ENCODE measurements around the gene AP5S1. TPM values are rescaled to one million over a fixed set of nuclear protein-coding genes. Genes with fewer than 3 reads are reported as not detected.

Gene AP5S1
- total and polyA plus RNA-seq, 2 of the 13 experiments (the other 11 are each of a cell fraction or from before 2014, with no cell fraction given), result 7.9 to 23.2 TPM

- 0 out of 2 replicates have a peak, but pooled peaks have one; percentile 6 for TF ChIP-seq HOXD1 (CRISPR knock-in tag; IDR thresholded peaks at IDR 0.05)
- 0 out of 2 replicates have a peak, but pooled peaks have one; percentile 69 for TF ChIP-seq RCOR2 (CRISPR knock-in tag; IDR thresholded peaks at IDR 0.05)
- TF ChIP-seq SP4 (CRISPR knock-in tag; IDR thresholded peaks at IDR 0.05), result peak; percentile 17
- TF ChIP-seq, protein P1, sequence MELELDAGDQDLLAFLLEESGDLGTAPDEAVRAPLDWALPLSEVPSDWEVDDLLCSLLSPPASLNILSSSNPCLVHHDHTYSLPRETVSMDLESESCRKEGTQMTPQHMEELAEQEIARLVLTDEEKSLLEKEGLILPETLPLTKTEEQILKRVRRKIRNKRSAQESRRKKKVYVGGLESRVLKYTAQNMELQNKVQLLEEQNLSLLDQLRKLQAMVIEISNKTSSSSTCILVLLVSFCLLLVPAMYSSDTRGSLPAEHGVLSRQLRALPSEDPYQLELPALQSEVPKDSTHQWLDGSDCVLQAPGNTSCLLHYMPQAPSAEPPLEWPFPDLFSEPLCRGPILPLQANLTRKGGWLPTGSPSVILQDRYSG (CRISPR knock-in tag; IDR thresholded peaks at IDR 0.05), result no peak
- peak; percentile 83 for TF ChIP-seq FOXO1 (CRISPR knock-in tag; IDR thresholded peaks at IDR 0.05)
- TF ChIP-seq POGZ (CRISPR knock-in tag; IDR thresholded peaks at IDR 0.05), result peak; percentile 65
- TF ChIP-seq TERF1 (CRISPR knock-in tag; IDR thresholded peaks at IDR 0.05), result no peak
- no peak for TF ChIP-seq IRX3 (CRISPR knock-in tag; IDR thresholded peaks at IDR 0.05; ENCODE audit: borderline replicate concordance, low read depth)
- no peak for TF ChIP-seq POLR2AphosphoS2 (IDR thresholded peaks at IDR 0.05; ENCODE audit: low read depth, low read length)
- TF ChIP-seq RBFOX2 (IDR thresholded peaks at IDR 0.05; ENCODE audit: low read depth, low read length), result no peak
- no peak for TF ChIP-seq NFIC (IDR thresholded peaks at IDR 0.05; ENCODE audit: low read length)
- TF ChIP-seq YEATS4 (CRISPR knock-in tag; IDR thresholded peaks at IDR 0.05; ENCODE audit: borderline replicate concordance), result 0 out of 2 replicates have a peak, but pooled peaks have one; percentile 20
- TF ChIP-seq, protein P2, sequence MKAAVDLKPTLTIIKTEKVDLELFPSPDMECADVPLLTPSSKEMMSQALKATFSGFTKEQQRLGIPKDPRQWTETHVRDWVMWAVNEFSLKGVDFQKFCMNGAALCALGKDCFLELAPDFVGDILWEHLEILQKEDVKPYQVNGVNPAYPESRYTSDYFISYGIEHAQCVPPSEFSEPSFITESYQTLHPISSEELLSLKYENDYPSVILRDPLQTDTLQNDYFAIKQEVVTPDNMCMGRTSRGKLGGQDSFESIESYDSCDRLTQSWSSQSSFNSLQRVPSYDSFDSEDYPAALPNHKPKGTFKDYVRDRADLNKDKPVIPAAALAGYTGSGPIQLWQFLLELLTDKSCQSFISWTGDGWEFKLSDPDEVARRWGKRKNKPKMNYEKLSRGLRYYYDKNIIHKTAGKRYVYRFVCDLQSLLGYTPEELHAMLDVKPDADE (CRISPR knock-in tag; IDR thresholded peaks at IDR 0.05), result no peak
- peak; percentile 100 for TF ChIP-seq ZNF709 (CRISPR knock-in tag; IDR thresholded peaks at IDR 0.05)
- TF ChIP-seq DRAP1 (CRISPR knock-in tag; IDR thresholded peaks at IDR 0.05), result peak; percentile 70
- TF ChIP-seq GTF3A (CRISPR knock-in tag; conservative IDR thresholded peaks at IDR 0.05), result no peak
- peak; percentile 41 for TF ChIP-seq CREB1 (IDR thresholded peaks at IDR 0.05)
- TF ChIP-seq CREB1 (CRISPR knock-in tag; IDR thresholded peaks at IDR 0.05), result no peak
- TF ChIP-seq, protein P3, sequence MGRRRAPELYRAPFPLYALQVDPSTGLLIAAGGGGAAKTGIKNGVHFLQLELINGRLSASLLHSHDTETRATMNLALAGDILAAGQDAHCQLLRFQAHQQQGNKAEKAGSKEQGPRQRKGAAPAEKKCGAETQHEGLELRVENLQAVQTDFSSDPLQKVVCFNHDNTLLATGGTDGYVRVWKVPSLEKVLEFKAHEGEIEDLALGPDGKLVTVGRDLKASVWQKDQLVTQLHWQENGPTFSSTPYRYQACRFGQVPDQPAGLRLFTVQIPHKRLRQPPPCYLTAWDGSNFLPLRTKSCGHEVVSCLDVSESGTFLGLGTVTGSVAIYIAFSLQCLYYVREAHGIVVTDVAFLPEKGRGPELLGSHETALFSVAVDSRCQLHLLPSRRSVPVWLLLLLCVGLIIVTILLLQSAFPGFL (CRISPR knock-in tag; IDR thresholded peaks at IDR 0.05), result no peak
- peak; percentile 80 for TF ChIP-seq KMT2B (CRISPR knock-in tag; IDR thresholded peaks at IDR 0.05)
- TF ChIP-seq TCF12 (IDR thresholded peaks at IDR 0.05), result no peak
- TF ChIP-seq TCF12 (CRISPR knock-in tag; IDR thresholded peaks at IDR 0.05), result no peak; the same call in 1 of the 2 replicates
- peak; percentile 82 for TF ChIP-seq MXD4 (CRISPR knock-in tag; IDR thresholded peaks at IDR 0.05)
- TF ChIP-seq, protein P4, sequence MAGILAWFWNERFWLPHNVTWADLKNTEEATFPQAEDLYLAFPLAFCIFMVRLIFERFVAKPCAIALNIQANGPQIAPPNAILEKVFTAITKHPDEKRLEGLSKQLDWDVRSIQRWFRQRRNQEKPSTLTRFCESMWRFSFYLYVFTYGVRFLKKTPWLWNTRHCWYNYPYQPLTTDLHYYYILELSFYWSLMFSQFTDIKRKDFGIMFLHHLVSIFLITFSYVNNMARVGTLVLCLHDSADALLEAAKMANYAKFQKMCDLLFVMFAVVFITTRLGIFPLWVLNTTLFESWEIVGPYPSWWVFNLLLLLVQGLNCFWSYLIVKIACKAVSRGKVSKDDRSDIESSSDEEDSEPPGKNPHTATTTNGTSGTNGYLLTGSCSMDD (CRISPR knock-in tag; IDR thresholded peaks at IDR 0.05), result no peak
- no peak for TF ChIP-seq HNRNPUL1 (IDR thresholded peaks at IDR 0.05; ENCODE audit: low read depth, low read length)
- TF ChIP-seq POLR2AphosphoS5 (IDR thresholded peaks at IDR 0.05; ENCODE audit: low read depth, low read length), result peak; percentile 50
Measured at GRCh38 chr20:3818155-3819151, 1.9 kb upstream of the AP5S1 start (continued).

Measured in HepG2 (cell line).